SIG-M5 treated with dmso at 0.1 percent for 504 hours (cell line): ENCODE results near the gene AFAP1.

Experiments used
- DNase-seq: peaks from one replicate; lab custom pipeline; 2025; ENCODE audit not compliant: unreplicated experiment; lab: John Stamatoyannopoulos, UW

Gene AFAP1

GRCh38 chr4:7867701-7868435 lies 71.8 kb downstream of the AFAP1 start:
- no peak for DNase-seq

- DNase-seq, result no peak
Observed at GRCh38 chr4:7867191-7867590, 72.5 kb downstream of the AFAP1 start.

GRCh38 chr4:7865533-7865932 lies 74.1 kb downstream of the AFAP1 start:
- DNase-seq, result no peak

- no peak for DNase-seq
Observed at GRCh38 chr4:7864685-7865084, 75.0 kb downstream of the AFAP1 start.

GRCh38 chr4:7863911-7864681 lies 75.6 kb downstream of the AFAP1 start:
- no peak for DNase-seq

GRCh38 chr4:7862561-7863192 lies 77.0 kb downstream of the AFAP1 start:
- no peak for DNase-seq

GRCh38 chr4:7861440-7861881 lies 78.2 kb downstream of the AFAP1 start:
- no peak for DNase-seq

- DNase-seq, result no peak
Observed at GRCh38 chr4:7860600-7861163, 79.0 kb downstream of the AFAP1 start.

- no peak for DNase-seq
Observed at GRCh38 chr4:7859326-7859725, 80.3 kb downstream of the AFAP1 start.

GRCh38 chr4:7858498-7858897 lies 81.2 kb downstream of the AFAP1 start:
- no peak for DNase-seq

- no peak for DNase-seq
Observed at GRCh38 chr4:7857993-7858392, 81.7 kb downstream of the AFAP1 start.

GRCh38 chr4:7857238-7857701 lies 82.4 kb downstream of the AFAP1 start:
- no peak for DNase-seq

- no peak for DNase-seq
Observed at GRCh38 chr4:7855731-7856130, 83.9 kb downstream of the AFAP1 start.

GRCh38 chr4:7854697-7855370 lies 84.8 kb downstream of the AFAP1 start:
- no peak for DNase-seq

GRCh38 chr4:7854216-7854615 lies 85.4 kb downstream of the AFAP1 start:
- no peak for DNase-seq

GRCh38 chr4:7853271-7853670 lies 86.4 kb downstream of the AFAP1 start:
- no peak for DNase-seq

- DNase-seq, result no peak
Observed at GRCh38 chr4:7852568-7853185, 87.0 kb downstream of the AFAP1 start.

- no peak for DNase-seq
Observed at GRCh38 chr4:7850489-7850888, 89.2 kb downstream of the AFAP1 start.

GRCh38 chr4:7847206-7847605 lies 92.5 kb downstream of the AFAP1 start:
- no peak for DNase-seq

- no peak for DNase-seq
Observed at GRCh38 chr4:7845493-7846128, 94.0 kb downstream of the AFAP1 start.
